GM13976 (cell line): ENCODE measurements around the gene HSPA4.

ENCODE experiments used
- DNase-seq: peaks from one replicate; pipeline ENCODE4 v3.0.0; 2012; ENCODE audit warnings: low spot score
- in situ Hi-C: fragments of 300-500 bp; cut with MboI; formaldehyde crosslinking; loops from one replicate; pipeline ENCODE4 v1.12.0; 2022; ENCODE audit warnings: low sequenced_read_pairs, mixed read lengths, inconsistent platforms; ENCODE audit not compliant: unreplicated experiment
- TF ChIP-seq, protein P1 (sequence below): IDR thresholded peaks from 2 replicates; pipeline ENCODE4 v1.5.1; 2012; ENCODE audit warnings: borderline replicate concordance, mild to moderate bottlenecking; ENCODE audit not compliant: insufficient read depth; ENCODE audit errors: extremely low read depth, missing control alignments, control extremely low read depth

The HSPA4 gene

DNA sequence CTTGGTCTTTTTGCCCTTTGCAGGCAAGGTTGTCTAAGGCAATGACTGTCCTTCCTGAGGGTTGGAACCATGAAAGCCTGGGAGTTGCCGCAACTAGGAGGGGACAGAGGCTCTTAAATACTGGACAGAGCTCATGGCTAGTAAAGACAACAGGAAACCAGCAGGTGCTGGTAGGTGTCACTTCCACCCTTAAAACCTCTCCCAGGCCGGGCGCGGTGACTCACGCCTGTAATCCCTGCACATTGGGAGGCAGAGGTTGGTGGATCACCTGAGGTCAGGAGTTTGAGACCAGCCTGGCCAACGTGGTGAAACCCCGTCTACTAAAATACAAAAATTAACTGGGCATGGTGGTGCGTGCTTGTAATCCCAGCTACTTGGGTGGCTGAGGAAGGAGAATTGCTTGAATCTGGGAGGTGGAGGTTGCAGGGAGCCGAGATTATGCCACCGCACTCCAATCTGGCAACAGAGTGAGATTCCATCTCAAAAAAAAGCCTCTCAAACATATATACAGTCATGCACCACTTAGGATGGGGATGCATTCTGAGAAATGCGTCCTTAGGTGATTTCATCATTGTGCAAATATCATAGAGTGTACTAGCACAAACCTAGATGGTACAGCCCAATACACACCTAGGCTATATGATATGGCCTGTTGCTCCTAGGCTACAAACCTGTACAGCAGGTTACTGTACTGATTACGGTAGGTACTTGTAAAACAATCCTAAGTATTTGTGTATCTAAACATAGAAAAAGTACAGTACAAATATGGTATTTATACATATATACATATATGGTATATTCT, 102.7 kb downstream of the HSPA4 start:
- TF ChIP-seq, protein P1, sequence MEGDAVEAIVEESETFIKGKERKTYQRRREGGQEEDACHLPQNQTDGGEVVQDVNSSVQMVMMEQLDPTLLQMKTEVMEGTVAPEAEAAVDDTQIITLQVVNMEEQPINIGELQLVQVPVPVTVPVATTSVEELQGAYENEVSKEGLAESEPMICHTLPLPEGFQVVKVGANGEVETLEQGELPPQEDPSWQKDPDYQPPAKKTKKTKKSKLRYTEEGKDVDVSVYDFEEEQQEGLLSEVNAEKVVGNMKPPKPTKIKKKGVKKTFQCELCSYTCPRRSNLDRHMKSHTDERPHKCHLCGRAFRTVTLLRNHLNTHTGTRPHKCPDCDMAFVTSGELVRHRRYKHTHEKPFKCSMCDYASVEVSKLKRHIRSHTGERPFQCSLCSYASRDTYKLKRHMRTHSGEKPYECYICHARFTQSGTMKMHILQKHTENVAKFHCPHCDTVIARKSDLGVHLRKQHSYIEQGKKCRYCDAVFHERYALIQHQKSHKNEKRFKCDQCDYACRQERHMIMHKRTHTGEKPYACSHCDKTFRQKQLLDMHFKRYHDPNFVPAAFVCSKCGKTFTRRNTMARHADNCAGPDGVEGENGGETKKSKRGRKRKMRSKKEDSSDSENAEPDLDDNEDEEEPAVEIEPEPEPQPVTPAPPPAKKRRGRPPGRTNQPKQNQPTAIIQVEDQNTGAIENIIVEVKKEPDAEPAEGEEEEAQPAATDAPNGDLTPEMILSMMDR, result no peak
- DNase-seq, result no peak
- in situ Hi-C loops, result no loop called here

DNA sequence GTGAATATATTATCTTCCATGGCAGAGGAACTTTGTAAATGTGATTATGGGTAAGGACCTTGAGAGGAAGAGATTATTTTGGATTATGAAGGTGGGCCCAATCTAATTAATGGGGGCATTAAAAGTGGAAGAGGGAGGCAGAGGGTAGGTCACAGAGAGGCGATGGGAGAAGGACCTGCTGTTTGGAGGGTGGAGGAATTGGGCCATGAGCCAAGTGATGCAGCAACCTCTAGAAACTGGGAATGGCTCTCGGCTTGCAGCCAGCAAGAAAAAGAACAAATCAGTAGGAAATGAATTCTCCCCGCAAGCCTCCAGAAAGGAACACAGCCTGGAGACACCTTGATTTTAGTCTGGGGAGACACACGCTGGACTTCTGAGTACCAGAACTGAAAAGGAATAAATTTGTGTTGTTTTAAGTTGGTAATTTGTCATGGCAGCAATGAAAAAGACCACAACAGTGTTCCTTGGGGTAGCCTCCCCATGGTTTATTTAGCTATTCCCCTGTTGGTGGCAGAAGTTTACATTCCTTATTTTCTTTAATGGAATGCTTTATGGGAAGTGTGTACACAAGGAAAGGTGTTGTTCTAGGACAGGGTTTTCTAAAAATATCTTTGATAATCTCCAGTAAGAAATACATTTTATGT, 103.6 kb downstream of the HSPA4 start:
- TF ChIP-seq, protein P1, result no peak
- DNase-seq, result no peak
- in situ Hi-C loops, result no loop called here
